ENCODE results near the gene PSENEN.
"Not testable (repeated sequence)": the region's sequence is repeated elsewhere in the genome, so short reads cannot be mapped to it uniquely, and the experiment has no call there.

Gene PSENEN

DNA sequence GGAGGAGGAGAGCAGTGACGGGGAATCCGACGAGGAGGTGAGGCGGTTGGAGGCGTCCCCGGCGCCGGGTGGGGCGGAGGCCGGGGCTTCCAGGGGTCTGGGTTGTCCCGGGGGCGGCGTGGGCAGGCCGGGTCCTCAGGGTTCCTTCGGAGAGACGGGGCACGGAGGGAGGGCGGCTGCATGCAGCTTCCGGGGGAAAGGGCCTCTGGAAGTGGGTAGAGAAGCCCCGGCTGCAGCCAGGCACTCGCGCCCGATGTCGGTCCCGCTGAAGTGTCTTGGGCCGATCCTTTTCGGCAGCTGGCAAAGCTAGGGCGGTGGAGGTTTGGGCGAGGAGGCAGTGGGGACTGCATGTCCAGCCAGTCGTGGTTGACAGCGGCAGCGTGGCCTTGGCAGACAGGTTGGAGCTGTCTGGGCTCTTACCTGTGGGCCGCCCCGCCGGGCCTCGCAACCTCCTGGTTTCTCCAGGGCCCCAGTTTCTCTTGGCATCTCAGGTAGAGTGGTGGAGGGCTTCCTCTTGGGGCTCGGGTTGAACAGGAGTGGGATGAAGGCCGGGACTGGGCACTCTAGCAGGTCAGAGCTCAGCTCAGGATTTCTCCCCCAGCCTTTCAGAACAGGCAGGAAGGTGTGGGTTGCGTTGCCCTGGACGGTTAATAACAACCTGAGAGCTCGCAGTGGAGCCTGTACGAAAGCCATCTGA lies 27.0 kb upstream of the PSENEN start:
- peak in 17 of 58 donors; percentile 4 to 53 (median 25) for DNase-seq

DNA sequence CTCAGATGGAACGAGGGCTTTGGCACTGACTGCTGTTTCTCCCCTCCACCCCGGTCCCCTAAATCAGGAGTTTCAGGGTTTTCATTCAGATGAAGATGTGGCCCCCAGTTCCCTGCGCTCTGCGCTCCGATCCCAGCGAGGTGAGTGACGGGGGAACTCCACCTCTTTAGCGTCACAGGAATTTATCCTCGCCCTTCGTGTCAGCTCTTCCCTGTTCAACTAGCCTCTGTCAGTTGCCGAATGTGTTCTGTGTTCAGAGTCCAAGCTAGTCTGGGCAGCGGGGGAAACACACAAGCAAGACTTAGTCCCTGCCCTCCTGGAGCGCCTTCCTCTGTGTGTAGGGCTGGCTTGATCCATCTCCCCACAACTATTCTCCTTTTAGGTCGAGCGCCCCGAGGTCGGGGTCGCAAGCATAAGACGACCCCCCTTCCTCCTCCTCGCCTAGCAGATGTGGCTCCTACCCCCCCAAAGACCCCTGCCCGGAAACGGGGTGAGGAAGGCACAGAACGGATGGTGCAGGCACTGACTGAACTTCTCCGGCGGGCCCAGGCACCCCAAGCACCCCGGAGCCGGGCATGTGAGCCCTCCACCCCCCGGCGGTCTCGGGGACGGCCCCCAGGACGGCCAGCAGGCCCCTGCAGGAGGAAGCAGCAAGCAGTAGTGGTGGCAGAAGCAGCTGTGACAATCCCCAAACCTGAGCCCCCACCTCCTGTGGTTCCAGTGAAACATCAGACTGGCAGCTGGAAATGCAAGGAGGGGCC lies 25.9 kb upstream of the PSENEN start:
- no peak for DNase-seq

DNA sequence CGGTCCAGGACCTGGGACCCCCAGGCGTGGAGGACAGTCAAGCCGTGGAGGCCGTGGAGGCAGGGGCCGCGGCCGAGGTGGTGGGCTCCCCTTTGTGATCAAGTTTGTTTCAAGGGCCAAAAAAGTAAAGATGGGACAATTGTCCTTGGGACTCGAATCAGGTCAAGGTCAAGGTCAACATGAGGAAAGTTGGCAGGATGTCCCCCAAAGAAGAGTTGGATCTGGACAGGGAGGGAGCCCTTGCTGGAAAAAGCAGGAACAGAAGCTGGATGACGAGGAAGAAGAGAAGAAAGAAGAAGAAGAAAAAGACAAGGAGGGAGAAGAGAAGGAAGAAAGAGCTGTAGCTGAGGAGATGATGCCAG lies 25.3 kb upstream of the PSENEN start:
- no peak for DNase-seq

DNA sequence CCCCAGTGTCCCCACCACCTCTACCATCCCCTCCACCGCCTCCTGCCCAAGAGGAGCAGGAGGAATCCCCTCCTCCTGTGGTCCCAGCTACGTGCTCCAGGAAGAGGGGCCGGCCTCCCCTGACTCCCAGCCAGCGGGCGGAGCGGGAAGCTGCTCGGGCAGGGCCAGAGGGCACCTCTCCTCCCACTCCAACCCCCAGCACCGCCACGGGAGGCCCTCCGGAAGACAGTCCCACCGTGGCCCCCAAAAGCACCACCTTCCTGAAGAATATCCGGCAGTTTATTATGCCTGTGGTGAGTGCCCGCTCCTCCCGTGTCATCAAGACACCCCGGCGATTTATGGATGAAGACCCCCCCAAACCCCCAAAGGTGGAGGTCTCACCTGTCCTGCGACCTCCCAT lies 24.8 kb upstream of the PSENEN start:
- no peak for DNase-seq

DNA sequence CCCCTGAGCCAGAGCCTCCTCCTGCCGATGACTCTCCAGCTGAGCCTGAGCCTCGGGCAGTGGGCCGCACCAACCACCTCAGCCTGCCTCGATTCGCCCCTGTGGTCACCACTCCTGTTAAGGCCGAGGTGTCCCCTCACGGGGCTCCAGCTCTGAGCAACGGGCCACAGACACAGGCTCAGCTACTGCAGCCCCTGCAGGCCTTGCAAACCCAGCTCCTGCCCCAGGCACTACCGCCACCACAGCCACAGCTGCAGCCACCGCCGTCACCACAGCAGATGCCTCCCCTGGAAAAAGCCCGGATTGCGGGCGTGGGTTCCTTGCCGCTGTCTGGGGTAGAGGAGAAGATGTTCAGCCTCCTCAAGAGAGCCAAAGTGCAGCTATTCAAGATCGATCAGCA lies 24.1 kb upstream of the PSENEN start:
- no peak for DNase-seq

DNA sequence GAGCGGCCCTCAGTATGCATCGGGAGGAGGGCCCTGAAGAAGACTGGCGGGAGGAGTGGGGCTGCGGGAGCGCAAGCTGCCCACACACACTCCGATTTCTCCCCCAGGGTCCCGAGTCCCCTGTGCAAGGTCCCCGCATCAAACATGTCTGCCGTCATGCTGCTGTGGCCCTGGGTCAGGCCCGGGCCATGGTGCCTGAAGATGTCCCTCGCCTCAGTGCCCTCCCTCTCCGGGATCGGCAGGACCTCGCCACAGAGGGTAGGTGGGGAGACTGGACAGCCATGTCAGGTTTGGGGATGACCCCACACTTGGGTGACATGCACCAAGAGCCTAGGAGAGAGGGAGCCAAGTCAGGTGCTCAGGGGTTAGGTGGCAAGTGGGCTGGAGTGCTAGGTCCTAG lies 23.0 kb upstream of the PSENEN start:
- no peak for DNase-seq

DNA sequence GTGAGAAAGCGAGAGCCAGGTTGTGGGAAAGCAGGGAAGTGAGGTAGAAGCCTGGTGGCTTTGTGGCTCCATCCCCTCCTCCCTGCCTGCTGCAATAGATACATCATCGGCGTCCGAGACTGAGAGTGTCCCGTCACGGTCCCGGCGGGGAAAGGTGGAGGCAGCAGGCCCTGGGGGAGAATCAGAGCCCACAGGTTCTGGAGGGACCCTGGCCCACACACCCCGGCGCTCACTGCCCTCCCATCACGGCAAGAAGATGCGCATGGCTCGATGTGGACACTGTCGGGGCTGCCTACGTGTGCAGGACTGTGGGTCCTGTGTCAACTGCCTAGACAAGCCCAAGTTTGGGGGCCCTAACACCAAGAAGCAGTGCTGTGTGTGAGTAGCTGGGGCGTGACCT lies 22.6 kb upstream of the PSENEN start:
- DNase-seq, result no peak

DNA sequence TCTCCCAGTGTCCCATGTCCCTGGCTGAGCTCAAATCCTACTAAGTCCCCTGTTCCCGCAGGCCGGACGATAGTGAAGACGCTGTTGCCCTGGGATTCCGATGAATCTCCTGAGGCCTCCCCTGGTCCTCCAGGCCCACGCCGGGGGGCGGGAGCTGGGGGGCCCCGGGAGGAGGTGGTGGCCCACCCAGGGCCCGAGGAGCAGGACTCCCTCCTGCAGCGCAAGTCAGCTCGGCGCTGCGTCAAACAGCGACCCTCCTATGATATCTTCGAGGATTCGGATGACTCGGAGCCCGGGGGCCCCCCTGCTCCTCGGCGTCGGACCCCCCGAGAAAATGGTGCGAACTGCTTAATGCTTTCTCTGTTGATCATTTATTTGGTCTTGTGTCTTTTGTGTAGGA lies 21.8 kb upstream of the PSENEN start:
- no peak for DNase-seq

DNA sequence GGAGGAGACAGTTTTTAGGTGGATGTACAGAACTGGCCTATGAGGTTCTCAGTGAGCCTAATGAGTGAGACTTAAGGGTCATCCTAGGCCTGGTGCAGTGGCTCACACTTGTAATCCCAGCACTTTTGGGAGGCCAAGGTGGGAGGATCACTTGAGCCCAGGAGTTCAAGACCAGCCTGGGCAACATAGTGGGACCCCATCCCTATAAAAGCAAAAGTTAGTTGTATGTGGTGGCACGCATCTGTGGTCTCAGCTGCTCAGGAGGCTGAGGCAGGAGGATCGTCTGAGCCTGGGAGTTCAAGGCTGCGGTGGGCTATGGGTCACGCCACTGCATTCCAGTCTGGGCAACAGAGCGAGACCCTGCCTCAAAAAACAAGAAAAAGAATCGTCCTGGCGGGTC lies 21.3 kb upstream of the PSENEN start:
- not testable (repeated sequence) for DNase-seq

DNA sequence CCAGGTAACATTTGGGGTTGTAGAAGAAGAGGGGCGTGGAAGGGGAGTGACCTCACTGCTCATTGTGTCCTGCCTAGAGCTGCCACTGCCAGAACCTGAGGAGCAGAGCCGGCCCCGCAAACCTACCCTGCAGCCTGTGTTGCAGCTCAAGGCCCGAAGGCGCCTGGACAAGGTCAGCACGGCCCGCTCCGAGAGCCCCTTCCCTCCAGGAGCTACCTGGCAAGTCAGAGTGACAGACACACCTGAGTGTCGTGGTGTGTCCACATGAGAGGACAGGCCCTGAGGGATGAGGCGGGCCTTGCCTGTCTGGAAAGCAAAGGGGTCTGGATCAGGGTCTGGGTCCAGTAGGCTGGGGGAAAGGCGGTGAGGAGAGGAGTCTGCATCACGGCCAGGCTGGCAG lies 20.9 kb upstream of the PSENEN start:
- DNase-seq, result no peak

DNA sequence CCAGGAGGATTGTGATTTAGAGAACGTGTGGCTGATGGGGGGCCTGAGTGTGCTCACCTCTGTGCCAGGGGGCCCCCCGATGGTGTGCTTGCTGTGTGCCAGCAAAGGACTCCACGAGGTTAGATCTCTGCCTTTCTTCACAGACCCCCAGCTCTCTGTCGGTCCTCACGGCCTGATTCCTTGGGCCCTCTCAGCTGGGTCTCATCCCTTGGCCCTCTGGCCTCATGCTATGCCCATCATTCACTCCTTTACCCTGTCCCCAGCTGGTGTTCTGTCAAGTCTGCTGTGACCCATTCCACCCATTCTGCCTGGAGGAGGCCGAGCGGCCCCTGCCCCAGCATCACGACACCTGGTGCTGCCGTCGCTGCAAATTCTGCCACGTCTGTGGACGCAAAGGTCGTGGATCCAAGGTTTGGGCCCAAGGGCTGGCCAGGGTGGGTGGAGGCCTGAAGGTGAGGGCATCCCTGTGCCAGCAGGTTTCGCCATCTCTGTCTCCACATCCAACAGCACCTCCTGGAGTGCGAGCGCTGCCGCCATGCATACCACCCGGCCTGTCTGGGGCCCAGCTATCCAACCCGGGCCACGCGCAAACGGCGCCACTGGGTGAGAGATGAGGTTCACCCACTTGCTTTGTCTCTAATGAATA lies 20.1 kb upstream of the PSENEN start:
- no peak for DNase-seq

DNA sequence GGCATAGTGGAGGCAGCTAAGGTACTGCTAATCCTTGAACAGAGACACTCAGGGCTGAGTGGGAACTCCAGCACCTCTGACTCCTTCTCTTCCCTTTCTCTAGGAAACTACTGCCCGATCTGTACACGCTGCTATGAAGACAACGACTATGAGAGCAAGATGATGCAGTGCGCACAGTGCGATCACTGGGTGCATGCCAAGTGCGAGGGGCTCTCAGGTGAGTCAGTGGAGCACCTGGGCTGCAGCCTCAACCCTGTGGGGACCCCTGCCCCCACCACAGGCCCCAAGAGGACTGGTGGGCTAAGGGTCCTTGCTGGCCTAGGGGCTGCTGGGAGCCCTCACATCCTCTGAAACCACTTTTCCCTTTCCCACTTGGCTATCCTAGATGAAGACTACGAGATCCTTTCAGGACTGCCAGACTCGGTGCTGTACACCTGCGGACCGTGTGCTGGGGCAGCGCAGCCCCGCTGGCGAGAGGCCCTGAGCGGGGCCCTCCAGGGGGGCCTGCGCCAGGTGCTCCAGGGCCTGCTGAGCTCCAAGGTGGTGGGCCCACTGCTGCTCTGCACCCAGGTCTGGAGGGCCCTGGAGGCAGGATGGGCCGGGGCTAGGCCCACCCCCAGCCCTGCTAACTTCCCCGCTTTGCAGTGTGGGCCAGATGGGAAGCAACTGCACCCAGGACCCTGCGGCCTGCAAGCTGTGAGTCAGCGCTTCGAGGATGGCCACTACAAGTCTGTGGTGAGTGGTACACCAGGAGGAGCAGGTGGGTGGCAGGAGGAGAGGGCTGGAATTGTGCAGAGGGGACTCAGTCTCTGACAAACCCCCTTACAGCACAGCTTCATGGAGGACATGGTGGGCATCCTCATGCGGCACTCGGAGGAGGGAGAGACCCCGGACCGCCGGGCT lies 18.1 kb upstream of the PSENEN start:
- no peak for DNase-seq

DNA sequence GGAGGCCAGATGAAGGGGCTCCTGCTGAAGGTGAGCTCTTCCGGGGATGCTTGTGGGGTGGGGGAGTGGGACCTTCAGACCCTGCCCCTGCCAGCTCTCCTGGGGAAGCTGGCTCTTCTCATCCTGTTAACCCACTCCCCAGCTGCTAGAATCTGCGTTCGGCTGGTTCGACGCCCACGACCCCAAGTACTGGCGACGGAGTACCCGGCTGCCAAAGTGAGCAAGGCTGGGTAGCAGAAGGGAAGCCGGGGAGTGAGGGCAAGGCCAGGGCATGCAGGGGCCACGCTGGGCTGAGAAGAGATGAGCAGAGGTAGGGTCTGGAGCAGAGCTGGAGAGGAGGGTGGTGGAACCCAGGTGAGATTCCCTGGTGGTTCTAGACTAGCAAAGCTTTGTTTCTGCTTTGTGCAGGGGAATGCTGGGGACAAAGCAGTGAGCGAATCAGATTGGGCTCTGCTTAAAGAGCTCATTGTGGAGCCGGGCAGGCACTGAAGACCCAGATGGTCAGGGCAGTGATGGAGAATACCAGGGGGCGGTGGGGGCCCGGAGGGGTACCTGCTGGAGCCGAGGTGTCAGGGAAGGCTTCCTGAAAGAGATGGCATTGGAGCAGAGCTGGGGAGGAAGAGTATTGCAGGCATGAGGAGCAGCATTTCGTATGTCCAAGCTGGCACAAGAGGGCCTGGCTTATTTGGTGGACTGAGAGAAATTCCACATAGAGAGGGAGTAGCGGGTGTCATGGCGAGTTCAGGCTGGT lies 17.3 kb upstream of the PSENEN start:
- no peak for DNase-seq

DNA sequence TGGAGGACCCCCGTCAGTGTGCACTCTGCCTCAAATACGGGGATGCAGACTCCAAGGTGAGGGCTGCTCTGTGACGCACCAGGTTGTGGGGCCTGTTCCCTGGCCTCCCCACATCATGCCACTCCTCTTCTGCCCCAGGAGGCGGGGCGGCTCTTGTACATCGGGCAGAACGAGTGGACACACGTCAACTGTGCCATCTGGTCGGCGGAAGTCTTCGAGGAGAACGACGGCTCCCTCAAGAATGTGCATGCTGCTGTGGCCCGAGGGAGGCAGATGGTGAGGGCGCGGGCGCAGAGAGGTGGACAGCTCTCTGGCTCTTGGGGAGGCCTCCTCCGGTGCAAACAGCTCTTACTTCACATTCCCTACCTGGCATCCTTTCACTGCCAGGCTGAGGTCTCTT lies 16.4 kb upstream of the PSENEN start:
- no peak for DNase-seq

DNA sequence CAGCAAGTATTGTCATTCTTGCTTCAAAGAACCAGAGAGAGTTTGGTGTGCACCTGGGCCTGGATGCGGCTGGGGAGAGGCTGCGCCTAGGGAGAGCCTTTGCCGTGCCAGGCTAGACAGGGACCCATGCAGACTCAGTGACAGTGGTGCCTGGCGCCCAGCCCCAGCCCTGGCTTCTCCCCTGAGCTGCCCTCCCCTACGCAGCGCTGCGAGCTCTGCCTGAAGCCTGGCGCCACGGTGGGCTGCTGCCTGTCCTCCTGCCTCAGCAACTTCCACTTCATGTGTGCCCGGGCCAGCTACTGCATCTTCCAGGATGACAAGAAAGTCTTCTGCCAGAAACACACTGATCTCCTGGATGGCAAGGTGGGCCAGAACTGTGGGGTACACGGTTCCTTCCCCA lies 15.7 kb upstream of the PSENEN start:
- DNase-seq, result no peak

DNA sequence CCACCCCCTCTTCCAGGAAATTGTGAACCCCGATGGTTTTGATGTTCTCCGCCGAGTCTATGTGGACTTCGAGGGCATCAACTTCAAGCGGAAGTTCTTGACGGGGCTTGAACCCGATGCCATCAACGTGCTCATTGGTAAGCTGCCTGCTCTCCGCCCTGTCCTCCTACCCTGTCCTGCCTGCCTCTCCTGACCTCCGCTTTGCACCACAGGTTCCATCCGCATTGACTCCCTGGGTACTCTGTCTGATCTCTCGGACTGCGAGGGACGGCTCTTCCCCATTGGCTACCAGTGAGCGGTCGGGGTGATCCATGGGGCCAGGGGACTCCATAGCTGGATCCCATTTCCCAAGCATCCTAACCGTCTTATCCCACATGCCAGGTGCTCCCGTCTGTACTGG lies 15.1 kb upstream of the PSENEN start:
- no peak for DNase-seq

DNA sequence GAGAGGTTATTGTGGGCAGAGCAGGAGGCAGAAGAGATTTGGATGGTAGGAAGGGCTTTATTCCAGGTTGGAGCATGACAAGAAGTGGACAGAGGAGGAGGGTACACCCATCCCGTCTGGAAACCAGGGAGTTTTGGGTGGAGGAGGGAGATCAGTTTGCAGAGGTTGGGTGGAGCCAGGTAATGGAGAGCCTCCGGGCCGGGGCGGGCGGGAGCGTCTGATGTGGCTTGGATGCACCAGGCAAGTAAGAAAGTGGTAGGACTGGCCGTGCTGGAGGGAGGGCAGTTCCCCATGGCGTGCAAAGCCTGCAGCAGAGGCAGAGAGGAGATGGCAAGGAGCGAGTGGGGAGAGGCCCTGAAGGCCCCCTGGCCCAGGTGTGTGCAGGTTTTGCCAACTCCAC lies 14.1 kb upstream of the PSENEN start:
- no peak for DNase-seq

DNA sequence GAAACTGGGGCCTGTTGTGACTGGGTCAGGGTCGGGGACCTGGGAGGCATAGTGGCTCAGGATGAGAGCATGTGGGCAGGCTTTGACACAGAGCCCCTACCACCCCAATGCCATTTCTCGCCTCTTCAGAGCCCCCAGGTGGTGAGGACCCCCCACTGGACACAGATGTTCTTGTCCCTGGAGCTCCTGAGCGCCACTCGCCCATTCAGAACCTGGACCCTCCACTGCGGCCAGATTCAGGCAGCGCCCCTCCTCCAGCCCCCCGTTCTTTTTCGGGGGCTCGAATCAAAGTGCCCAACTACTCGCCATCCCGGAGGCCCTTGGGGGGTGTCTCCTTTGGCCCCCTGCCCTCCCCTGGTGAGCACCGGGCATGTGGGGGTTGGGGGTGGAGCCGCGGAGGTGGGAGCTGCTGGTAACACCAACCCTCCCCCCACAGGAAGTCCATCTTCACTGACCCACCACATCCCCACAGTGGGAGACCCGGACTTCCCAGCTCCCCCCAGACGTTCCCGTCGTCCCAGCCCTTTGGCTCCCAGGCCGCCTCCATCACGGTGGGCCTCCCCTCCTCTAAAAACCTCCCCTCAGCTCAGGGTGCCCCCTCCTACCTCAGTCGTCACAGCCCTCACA lies 13.6 kb upstream of the PSENEN start:
- no peak for DNase-seq

DNA sequence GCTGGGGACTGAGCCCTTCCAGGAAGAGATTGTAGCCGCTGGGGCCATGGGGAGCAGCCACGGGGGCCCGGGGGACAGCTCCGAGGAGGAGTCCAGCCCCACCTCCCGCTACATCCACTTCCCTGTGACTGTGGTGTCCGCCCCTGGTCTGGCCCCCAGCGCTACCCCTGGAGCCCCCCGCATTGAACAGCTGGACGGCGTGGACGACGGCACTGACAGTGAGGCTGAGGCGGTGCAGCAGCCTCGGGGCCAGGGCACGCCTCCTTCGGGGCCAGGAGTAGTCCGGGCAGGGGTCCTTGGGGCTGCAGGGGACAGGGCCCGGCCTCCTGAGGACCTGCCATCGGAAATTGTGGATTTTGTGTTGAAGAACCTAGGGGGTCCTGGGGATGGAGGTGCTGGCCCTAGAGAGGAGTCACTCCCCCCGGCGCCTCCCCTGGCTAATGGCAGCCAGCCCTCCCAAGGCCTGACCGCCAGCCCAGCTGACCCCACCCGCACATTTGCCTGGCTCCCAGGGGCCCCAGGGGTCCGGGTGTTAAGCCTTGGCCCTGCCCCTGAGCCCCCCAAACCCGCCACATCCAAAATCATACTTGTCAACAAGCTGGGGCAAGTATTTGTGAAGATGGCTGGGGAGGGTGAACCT lies 12.8 kb upstream of the PSENEN start:
- DNase-seq, result no peak
